ENCODE measurements around the gene TTC22.

DNA sequence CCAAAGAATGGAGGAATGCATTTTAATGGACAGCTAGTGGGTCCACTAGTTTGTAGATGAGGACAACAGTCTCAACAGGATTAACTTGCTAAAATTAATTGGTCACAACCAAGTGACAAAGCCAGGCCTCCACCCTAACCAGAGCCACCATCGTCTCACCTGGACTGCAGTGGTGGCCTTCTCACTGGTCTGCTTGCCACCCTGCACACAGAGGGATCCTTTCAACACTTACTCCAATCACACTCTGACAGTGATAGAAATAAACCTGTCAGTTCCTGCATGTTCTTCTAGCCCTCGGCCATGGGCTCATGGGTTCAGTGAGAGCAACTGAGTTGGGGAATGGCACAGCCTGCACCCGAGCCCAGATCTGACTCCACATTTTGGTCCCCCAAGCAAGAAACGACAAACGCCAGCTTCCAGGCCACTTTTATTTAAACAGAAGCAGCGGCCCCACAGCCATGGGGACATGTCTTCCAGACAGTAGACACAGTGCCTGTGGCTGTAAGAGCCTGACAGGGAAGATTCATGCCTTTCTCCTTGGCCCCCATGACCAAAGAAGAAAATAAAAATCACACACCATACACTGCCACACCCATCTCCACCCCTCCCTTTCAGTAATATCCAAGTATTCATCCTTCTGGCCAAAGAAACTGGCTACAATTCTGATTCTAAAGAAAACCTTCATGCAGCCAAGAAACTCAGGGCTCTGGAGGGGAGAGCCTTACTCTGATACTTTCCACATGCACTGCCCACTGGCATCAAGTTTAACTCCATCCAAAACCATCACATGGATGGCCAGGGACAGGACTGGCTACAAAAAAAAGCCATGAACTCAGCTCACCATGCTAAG lies 48.3 kb upstream of the TTC22 start:
- TF ChIP-seq, protein P1, sequence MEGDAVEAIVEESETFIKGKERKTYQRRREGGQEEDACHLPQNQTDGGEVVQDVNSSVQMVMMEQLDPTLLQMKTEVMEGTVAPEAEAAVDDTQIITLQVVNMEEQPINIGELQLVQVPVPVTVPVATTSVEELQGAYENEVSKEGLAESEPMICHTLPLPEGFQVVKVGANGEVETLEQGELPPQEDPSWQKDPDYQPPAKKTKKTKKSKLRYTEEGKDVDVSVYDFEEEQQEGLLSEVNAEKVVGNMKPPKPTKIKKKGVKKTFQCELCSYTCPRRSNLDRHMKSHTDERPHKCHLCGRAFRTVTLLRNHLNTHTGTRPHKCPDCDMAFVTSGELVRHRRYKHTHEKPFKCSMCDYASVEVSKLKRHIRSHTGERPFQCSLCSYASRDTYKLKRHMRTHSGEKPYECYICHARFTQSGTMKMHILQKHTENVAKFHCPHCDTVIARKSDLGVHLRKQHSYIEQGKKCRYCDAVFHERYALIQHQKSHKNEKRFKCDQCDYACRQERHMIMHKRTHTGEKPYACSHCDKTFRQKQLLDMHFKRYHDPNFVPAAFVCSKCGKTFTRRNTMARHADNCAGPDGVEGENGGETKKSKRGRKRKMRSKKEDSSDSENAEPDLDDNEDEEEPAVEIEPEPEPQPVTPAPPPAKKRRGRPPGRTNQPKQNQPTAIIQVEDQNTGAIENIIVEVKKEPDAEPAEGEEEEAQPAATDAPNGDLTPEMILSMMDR (IDR thresholded peaks at IDR 0.05), result no peak
- TF ChIP-seq, protein P2, sequence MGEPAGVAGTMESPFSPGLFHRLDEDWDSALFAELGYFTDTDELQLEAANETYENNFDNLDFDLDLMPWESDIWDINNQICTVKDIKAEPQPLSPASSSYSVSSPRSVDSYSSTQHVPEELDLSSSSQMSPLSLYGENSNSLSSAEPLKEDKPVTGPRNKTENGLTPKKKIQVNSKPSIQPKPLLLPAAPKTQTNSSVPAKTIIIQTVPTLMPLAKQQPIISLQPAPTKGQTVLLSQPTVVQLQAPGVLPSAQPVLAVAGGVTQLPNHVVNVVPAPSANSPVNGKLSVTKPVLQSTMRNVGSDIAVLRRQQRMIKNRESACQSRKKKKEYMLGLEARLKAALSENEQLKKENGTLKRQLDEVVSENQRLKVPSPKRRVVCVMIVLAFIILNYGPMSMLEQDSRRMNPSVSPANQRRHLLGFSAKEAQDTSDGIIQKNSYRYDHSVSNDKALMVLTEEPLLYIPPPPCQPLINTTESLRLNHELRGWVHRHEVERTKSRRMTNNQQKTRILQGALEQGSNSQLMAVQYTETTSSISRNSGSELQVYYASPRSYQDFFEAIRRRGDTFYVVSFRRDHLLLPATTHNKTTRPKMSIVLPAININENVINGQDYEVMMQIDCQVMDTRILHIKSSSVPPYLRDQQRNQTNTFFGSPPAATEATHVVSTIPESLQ (CRISPR knock-in tag; IDR thresholded peaks at IDR 0.05), result no peak
- TF ChIP-seq ZNF263 (CRISPR knock-in tag; IDR thresholded peaks at IDR 0.05; ENCODE audit: low read depth), result no peak
- TF ChIP-seq, protein P3, sequence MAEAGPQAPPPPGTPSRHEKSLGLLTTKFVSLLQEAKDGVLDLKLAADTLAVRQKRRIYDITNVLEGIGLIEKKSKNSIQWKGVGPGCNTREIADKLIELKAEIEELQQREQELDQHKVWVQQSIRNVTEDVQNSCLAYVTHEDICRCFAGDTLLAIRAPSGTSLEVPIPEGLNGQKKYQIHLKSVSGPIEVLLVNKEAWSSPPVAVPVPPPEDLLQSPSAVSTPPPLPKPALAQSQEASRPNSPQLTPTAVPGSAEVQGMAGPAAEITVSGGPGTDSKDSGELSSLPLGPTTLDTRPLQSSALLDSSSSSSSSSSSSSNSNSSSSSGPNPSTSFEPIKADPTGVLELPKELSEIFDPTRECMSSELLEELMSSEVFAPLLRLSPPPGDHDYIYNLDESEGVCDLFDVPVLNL (CRISPR knock-in tag; IDR thresholded peaks at IDR 0.05; ENCODE audit: borderline replicate concordance, low read depth), result no peak
- TF ChIP-seq, protein P4, sequence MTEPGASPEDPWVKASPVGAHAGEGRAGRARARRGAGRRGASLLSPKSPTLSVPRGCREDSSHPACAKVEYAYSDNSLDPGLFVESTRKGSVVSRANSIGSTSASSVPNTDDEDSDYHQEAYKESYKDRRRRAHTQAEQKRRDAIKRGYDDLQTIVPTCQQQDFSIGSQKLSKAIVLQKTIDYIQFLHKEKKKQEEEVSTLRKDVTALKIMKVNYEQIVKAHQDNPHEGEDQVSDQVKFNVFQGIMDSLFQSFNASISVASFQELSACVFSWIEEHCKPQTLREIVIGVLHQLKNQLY (CRISPR knock-in tag; IDR thresholded peaks at IDR 0.05), result no peak
- no peak for TF ChIP-seq GRHL2 (CRISPR knock-in tag; IDR thresholded peaks at IDR 0.05; ENCODE audit: insufficient replicate concordance, severe bottlenecking)
- no peak for TF ChIP-seq RORB (CRISPR knock-in tag; IDR thresholded peaks at IDR 0.05)
- no peak for TF ChIP-seq GABPB1 (CRISPR knock-in tag; IDR thresholded peaks at IDR 0.05)
- TF ChIP-seq, protein P5, sequence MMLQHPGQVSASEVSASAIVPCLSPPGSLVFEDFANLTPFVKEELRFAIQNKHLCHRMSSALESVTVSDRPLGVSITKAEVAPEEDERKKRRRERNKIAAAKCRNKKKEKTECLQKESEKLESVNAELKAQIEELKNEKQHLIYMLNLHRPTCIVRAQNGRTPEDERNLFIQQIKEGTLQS (CRISPR knock-in tag; conservative IDR thresholded peaks at IDR 0.05), result no peak
- TF ChIP-seq, protein P6, sequence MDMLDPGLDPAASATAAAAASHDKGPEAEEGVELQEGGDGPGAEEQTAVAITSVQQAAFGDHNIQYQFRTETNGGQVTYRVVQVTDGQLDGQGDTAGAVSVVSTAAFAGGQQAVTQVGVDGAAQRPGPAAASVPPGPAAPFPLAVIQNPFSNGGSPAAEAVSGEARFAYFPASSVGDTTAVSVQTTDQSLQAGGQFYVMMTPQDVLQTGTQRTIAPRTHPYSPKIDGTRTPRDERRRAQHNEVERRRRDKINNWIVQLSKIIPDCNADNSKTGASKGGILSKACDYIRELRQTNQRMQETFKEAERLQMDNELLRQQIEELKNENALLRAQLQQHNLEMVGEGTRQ (CRISPR knock-in tag; IDR thresholded peaks at IDR 0.05), result no peak
- TF ChIP-seq, protein P7, sequence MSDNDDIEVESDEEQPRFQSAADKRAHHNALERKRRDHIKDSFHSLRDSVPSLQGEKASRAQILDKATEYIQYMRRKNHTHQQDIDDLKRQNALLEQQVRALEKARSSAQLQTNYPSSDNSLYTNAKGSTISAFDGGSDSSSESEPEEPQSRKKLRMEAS (CRISPR knock-in tag; IDR thresholded peaks at IDR 0.05), result no peak
- TF ChIP-seq SP1 (CRISPR knock-in tag; conservative IDR thresholded peaks at IDR 0.05), result no peak
